H1 (cell line): ENCODE results near the gene LILRB1. TPM values are rescaled to one million over a fixed set of nuclear protein-coding genes. Genes with fewer than 3 reads are reported as not detected.

Experiments used
- CTCF ChIA-PET: fragments of 300-600 bp; sonication (Branson Sonifier 250); formaldehyde crosslinking; loops from one replicate; lab custom pipeline; 2021; ENCODE audit not compliant: partially characterized antibody; lab: Charles Lee
- POLR2A ChIA-PET: fragments of 300-600 bp; sonication (Branson Sonifier 250); formaldehyde crosslinking; loops from one replicate; lab custom pipeline; 2021; ENCODE audit warnings: inconsistent platforms; ENCODE audit not compliant: partially characterized antibody; lab: Charles Lee
- DNase-seq, 2 experiments: peaks; one replicate each; pipeline versions ENCODE4 v3.0.0 to v3.0.0-alpha.2; 2010 to 2022; ENCODE audit warnings: low spot score in 2 of 2, low read depth in 1 of 2, mixed read lengths in 1 of 2
- FAIRE-seq: peaks from 2 replicates; lab custom pipeline; 2011; peaks lifted over from hg19 to GRCh38; lab: Jason Lieb, UNC
- H2AFZ ChIP-seq: 2 replicates; pipeline ENCODE4 v1.8.1; 2012; ENCODE audit warnings: low read length, inconsistent platforms
- H2AK5ac ChIP-seq: 2 replicates; pipeline ENCODE4 v1.6.1; 2013; ENCODE audit warnings: low read depth, low read length
- H2BK120ac ChIP-seq: replicated peaks from 2 replicates; pipeline ENCODE3; 2013; ENCODE audit warnings: low read depth, low read length, inconsistent platforms
- H2BK12ac ChIP-seq: 2 replicates; pipeline ENCODE4 v1.6.1; 2013; ENCODE audit warnings: low read depth, low read length
- H2BK15ac ChIP-seq: 2 replicates; pipeline ENCODE4 v1.6.1; 2013; ENCODE audit warnings: low read length
- H2BK20ac ChIP-seq: 2 replicates; pipeline ENCODE4 v1.6.1; 2013; ENCODE audit warnings: low read length
- H2BK5ac ChIP-seq: 2 replicates; pipeline ENCODE4 v1.6.1; 2013; ENCODE audit warnings: low read depth, low read length
- H3K14ac ChIP-seq: 2 replicates; pipeline ENCODE4 v1.6.1; 2013; ENCODE audit warnings: inconsistent platforms; ENCODE audit not compliant: insufficient read length
- H3K18ac ChIP-seq: 2 replicates; pipeline ENCODE4 v1.6.1; 2013; ENCODE audit warnings: low read length; ENCODE audit errors: extremely low read depth
- H3K23ac ChIP-seq: 2 replicates; pipeline ENCODE4 v1.6.1; 2013; ENCODE audit warnings: inconsistent platforms; ENCODE audit not compliant: insufficient read length
- H3K23me2 ChIP-seq: 2 replicates; pipeline ENCODE4 v1.6.1; 2013; ENCODE audit warnings: low read depth, low read length
- H3K27ac ChIP-seq: 2 replicates; pipeline ENCODE4 v1.6.1; 2011; ENCODE audit warnings: low read depth, low read length, inconsistent platforms
- H3K27me3 ChIP-seq, 4 experiments: replicated peaks in 1 of 4; 1 replicate in 1 of 4; 2 replicates in 3 of 4; pipeline versions ENCODE4 v1.6.1 to v1.8.1; 2011 to 2013; ENCODE audit warnings: low read length in 3 of 4, mild to moderate bottlenecking in 3 of 4, inconsistent platforms in 2 of 4, mixed read lengths in 2 of 4, moderate library complexity in 1 of 4; ENCODE audit not compliant: control insufficient read depth in 3 of 4, insufficient read depth in 3 of 4; ENCODE audit errors: extremely low read depth in 1 of 4
- H3K36me3 ChIP-seq, 4 experiments: 2 replicates each; pipeline versions ENCODE4 v1.6.1 to v1.8.1; 2011 to 2013; ENCODE audit warnings: mild to moderate bottlenecking in 4 of 4, low read length in 3 of 4, moderate library complexity in 2 of 4, control low read depth in 1 of 4, inconsistent platforms in 1 of 4; ENCODE audit not compliant: insufficient read depth in 4 of 4, control insufficient read depth in 2 of 4
- H3K4ac ChIP-seq: replicated peaks from 2 replicates; pipeline ENCODE3; 2013; ENCODE audit warnings: low read length, low read depth, mixed read lengths, inconsistent platforms; ENCODE audit not compliant: insufficient read length
- H3K4me1 ChIP-seq, 4 experiments: replicated peaks in 1 of 4; 1 replicate in 1 of 4; 2 replicates in 3 of 4; pipeline versions ENCODE4 v1.6.1 to v1.8.1; 2011 to 2013; ENCODE audit warnings: low read length in 3 of 4, inconsistent platforms in 2 of 4, mixed read lengths in 1 of 4; ENCODE audit not compliant: insufficient read depth in 4 of 4, control insufficient read depth in 3 of 4
- H3K4me2 ChIP-seq, 2 experiments: 2 replicates each; pipeline versions ENCODE4 v1.6.1 to v1.8.1; 2011 to 2013; ENCODE audit warnings: low read depth in 2 of 2, low read length in 2 of 2, control low read depth in 1 of 2, inconsistent platforms in 1 of 2, mild to moderate bottlenecking in 1 of 2; ENCODE audit not compliant: insufficient read depth in 1 of 2
- H3K4me3 ChIP-seq, 4 experiments: fragments of 200-600, 300-600 bp in 1 of 4; sonication (generic), shearing (Covaris generic), sonication (Bioruptor Twin) in 1 of 4; 2 replicates each; pipeline versions ENCODE4 v1.5.1 to v1.8.1; 2011 to 2016; ENCODE audit warnings: low read length in 4 of 4, low read depth in 3 of 4, control low read depth in 2 of 4, inconsistent platforms in 2 of 4, mild to moderate bottlenecking in 2 of 4, mixed read lengths in 1 of 4, moderate library complexity in 1 of 4; ENCODE audit not compliant: insufficient read depth in 2 of 4; ENCODE audit errors: extremely low read depth in 1 of 4
- H3K56ac ChIP-seq: replicated peaks from 2 replicates; pipeline ENCODE3; 2013; ENCODE audit warnings: low read depth, mild to moderate bottlenecking, mixed read lengths, low read length, inconsistent platforms; ENCODE audit not compliant: insufficient read length
- H3K79me1 ChIP-seq: 2 replicates; pipeline ENCODE4 v1.6.1; 2013; ENCODE audit warnings: low read depth, low read length, control low read depth
- H3K79me2 ChIP-seq, 2 experiments: 2 replicates each; pipeline versions ENCODE4 v1.6.1 to v1.8.1; 2012 to 2013; ENCODE audit warnings: low read length in 2 of 2, mild to moderate bottlenecking in 2 of 2, inconsistent platforms in 1 of 2; ENCODE audit not compliant: insufficient read depth in 2 of 2, control insufficient read depth in 1 of 2
- H3K9ac ChIP-seq, 4 experiments: replicated peaks in 1 of 4; 1 replicate in 1 of 4; 2 replicates in 3 of 4; pipeline versions ENCODE4 v1.6.1 to v1.8.1; 2011 to 2013; ENCODE audit warnings: low read depth in 3 of 4, low read length in 3 of 4, control low read depth in 2 of 4, mild to moderate bottlenecking in 2 of 4, moderate library complexity in 2 of 4, inconsistent platforms in 1 of 4; ENCODE audit errors: extremely low read depth in 1 of 4
- H3K9me3 ChIP-seq, 2 experiments: 2 replicates each; pipeline versions ENCODE4 v1.6.1 to v1.8.1; 2012 to 2013; ENCODE audit warnings: mild to moderate bottlenecking in 2 of 2, moderate library complexity in 2 of 2, control low read depth in 1 of 2, inconsistent platforms in 1 of 2, low read depth in 1 of 2, low read length in 1 of 2, mixed read lengths in 1 of 2; ENCODE audit not compliant: insufficient read depth in 2 of 2
- H4K20me1 ChIP-seq, 2 experiments: replicated peaks in 1 of 2; 2 replicates each; pipeline versions ENCODE3 to v1.8.1; 2011 to 2013; ENCODE audit warnings: inconsistent platforms in 2 of 2, low read length in 2 of 2, mild to moderate bottlenecking in 1 of 2; ENCODE audit not compliant: insufficient read depth in 2 of 2, control insufficient read depth in 1 of 2
- H4K5ac ChIP-seq: 2 replicates; pipeline ENCODE4 v1.6.1; 2013; ENCODE audit warnings: low read length, low read depth, mixed read lengths, inconsistent platforms; ENCODE audit not compliant: insufficient read length
- H4K8ac ChIP-seq: 2 replicates; pipeline ENCODE4 v1.8.0; 2013; ENCODE audit warnings: mild to moderate bottlenecking, moderate library complexity, low read length, inconsistent platforms; ENCODE audit not compliant: insufficient read depth; ENCODE audit errors: extremely low read depth
- H4K91ac ChIP-seq: replicated peaks from 2 replicates; pipeline ENCODE3; 2013; ENCODE audit warnings: low read length, mixed read lengths, inconsistent platforms; ENCODE audit not compliant: insufficient read length
- ATF3 ChIP-seq: IDR thresholded peaks from 2 replicates; pipeline ENCODE4 v1.6.1; 2011; ENCODE audit warnings: low read depth, mild to moderate bottlenecking, low read length; ENCODE audit not compliant: insufficient read depth
- CBX8 ChIP-seq: fragments of 300-800, 300-1000 bp; sonication (generic); IDR thresholded peaks from 2 replicates; pipeline ENCODE4 v1.7.1; 2016; ENCODE audit warnings: low read depth, low read length, borderline replicate concordance
- CEBPB ChIP-seq: IDR thresholded peaks from 2 replicates; pipeline ENCODE4 v1.6.1; 2012; ENCODE audit warnings: low read depth, low read length
- E2F6 ChIP-seq: IDR thresholded peaks from 2 replicates; pipeline ENCODE4 v1.6.1; 2012; ENCODE audit warnings: inconsistent platforms
- KDM5A ChIP-seq: fragments of 200-600 bp; IDR thresholded peaks from 2 replicates; pipeline ENCODE4 v1.7.1; 2012; ENCODE audit warnings: mild to moderate bottlenecking, low read length, inconsistent platforms, mixed read lengths
- NRF1 ChIP-seq: IDR thresholded peaks from 2 replicates; pipeline ENCODE4 v1.6.1; 2011; ENCODE audit warnings: mild to moderate bottlenecking, low read depth, low read length, improper control_type of control experiment
- RBBP5 ChIP-seq: IDR thresholded peaks from 2 replicates; pipeline ENCODE4 v1.7.1; 2012; ENCODE audit warnings: low read depth, mild to moderate bottlenecking, inconsistent platforms, low read length, moderate library complexity, borderline replicate concordance
- SAP30 ChIP-seq: fragments of 300-600 bp; sonication (generic); IDR thresholded peaks from 2 replicates; pipeline ENCODE4 v1.7.1; 2012; ENCODE audit warnings: low read length, moderate library complexity, mild to moderate bottlenecking, inconsistent platforms; ENCODE audit not compliant: insufficient read depth, insufficient replicate concordance
- SIX5 ChIP-seq: IDR thresholded peaks from 2 replicates; pipeline ENCODE4 v1.6.1; 2011; ENCODE audit warnings: mild to moderate bottlenecking, low read depth, low read length
- TAF1 ChIP-seq: IDR thresholded peaks from 2 replicates; pipeline ENCODE4 v1.6.1; 2011; ENCODE audit warnings: mild to moderate bottlenecking, low read depth, low read length
- USF2 ChIP-seq: IDR thresholded peaks from 2 replicates; pipeline ENCODE4 v1.6.1; 2011; ENCODE audit warnings: low read length, improper control_type of control experiment
- YY1 ChIP-seq: IDR thresholded peaks from 2 replicates; pipeline ENCODE4 v1.6.1; 2011; ENCODE audit warnings: low read depth, mild to moderate bottlenecking, low read length
- WGBS, 2 experiments: shearing (Covaris generic) in 1 of 2; methylation state at CpG; one replicate each; pipeline versions ENCODE4 v1.1.6 to v1.1.7; 2013 to 2015; ENCODE audit warnings: low lambda C conversion rate in 2 of 2, mixed read lengths in 2 of 2, inconsistent platforms in 1 of 2, low coverage in 1 of 2, missing lambda C conversion rate in 1 of 2; ENCODE audit not compliant: insufficient replicate concordance in 2 of 2, insufficient coverage in 1 of 2, insufficient read length in 1 of 2; ENCODE audit errors: extremely low coverage in 1 of 2, missing lambda C conversion rate in 1 of 2; 5-methylcytosine and 5-hydroxymethylcytosine counted together
- polyA plus RNA-seq, 7 experiments: library from polyadenylated mRNA; depleted of rRNA in 3 of 7; stranded (reverse) in 5 of 7; unstranded in 2 of 7; fragments of >200 nt in 5 of 7; fragments of 200-250 nt in 2 of 7; gene quantifications; 1 replicate in 5 of 7; 2 replicates in 1 of 7; 4 replicates in 1 of 7; pipeline versions ENCODE4 v1.2.1 to v1.2.3, GENCODE V29; 2011 to 2013; ENCODE audit warnings: missing spikeins in 2 of 7, mixed read lengths in 2 of 7
- total RNA-seq: library from RNA; stranded (reverse); fragmentation: NEBNext Ultra II Directional; extraction: Animal tissue kit (Norgen Biotek cat#: 25700); gene quantifications from 2 replicates; pipeline ENCODE4 v1.2.1, GENCODE V29; 2021

LILRB1 gene
- total and polyA plus RNA-seq, 2 of the 8 experiments (the other 6 are each of a cell fraction or from before 2014, with no cell fraction given), result not detected

DNA sequence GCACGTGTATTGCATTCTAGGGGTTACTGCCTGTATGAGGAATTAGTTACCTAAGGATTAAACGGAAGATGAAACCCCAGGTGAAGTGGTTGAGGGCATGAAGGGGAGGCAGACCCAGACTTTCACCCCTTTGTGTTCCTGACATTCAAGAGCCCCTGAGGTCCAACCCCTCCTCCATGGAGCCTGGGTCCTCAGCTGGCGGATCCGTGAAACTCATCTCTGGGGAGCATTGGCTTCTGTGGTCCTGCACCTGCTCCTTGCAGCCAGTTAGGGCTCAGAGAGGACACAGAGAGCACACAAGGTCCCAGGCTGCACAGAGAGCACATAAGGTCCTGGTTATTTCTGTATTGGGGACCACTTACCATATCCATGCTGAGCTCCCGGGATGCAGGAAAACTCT is 43.9 kb upstream of the LILRB1 start:
- no peak overlapping the region for H4K8ac ChIP-seq
- H3K18ac ChIP-seq, result no peak overlapping the region
- no peaks in the 10 kb centered on the region for H3K79me2 ChIP-seq
- H2BK20ac ChIP-seq, result no peak overlapping the region
- H4K20me1 ChIP-seq, result no peaks in the 10 kb centered on the region
- WGBS, 2 experiments, result 75% methylated on average over 5 of the region's 5 CpGs; no CpG with 5 or more reads in 1 of the 2 experiments
- no peak overlapping the region for H3K23ac ChIP-seq
- H2BK120ac ChIP-seq, result no peak overlapping the region
- no peak overlapping the region for H3K9ac ChIP-seq
- DNase-seq (no peak), FAIRE-seq (no peak)
- no peak overlapping the region for H4K91ac ChIP-seq
- no peak overlapping the region for H2AFZ ChIP-seq
- H3K4ac ChIP-seq, result no peak overlapping the region
- H3K4me3 ChIP-seq, result no peak overlapping the region
- peaks cover 53 to 72% of the 10 kb centered on the region in 2 experiments for H3K9me3 ChIP-seq
- no peak overlapping the region for H3K27ac ChIP-seq
- POLR2A ChIA-PET, result no interaction called here
- no peak overlapping the region for H2BK12ac ChIP-seq
- no peaks in the 10 kb centered on the region for H3K23me2 ChIP-seq
- CTCF ChIA-PET, result no interaction called here
- no peak overlapping the region for H4K5ac ChIP-seq
- no peak overlapping the region for H3K4me2 ChIP-seq
- H2BK5ac ChIP-seq, result no peak overlapping the region
- H3K14ac ChIP-seq, result no peak overlapping the region
- no peaks in the 10 kb centered on the region for H3K79me1 ChIP-seq
- no peaks in the 10 kb centered on the region for H3K4me1 ChIP-seq
- no peak overlapping the region for H3K56ac ChIP-seq
- H2AK5ac ChIP-seq, result no peak overlapping the region
- H2BK15ac ChIP-seq, result no peak overlapping the region
- H3K27me3 ChIP-seq, result no peaks in the 10 kb centered on the region; a peak in 1 of 7 replicates
- no peaks in the 10 kb centered on the region for H3K36me3 ChIP-seq
- TF ChIP-seq CEBPB, result no peak
- TF ChIP-seq YY1, result no peak
- TF ChIP-seq RBBP5, result no peak
- no peak for TF ChIP-seq E2F6
- TF ChIP-seq ATF3, result no peak
- TF ChIP-seq SIX5, result no peak
- no peak for TF ChIP-seq NRF1
- TF ChIP-seq TAF1, result no peak
- no peak for TF ChIP-seq USF2
- TF ChIP-seq CBX8, result no peak
- TF ChIP-seq KDM5A, result no peak
- TF ChIP-seq SAP30, result no peak
